Liver (tissue), 3 donors: ENCODE data around the gene LHFPL2.
"Not testable (repeated sequence)": the region's sequence is repeated elsewhere in the genome, so short reads cannot be mapped to it uniquely, and the experiment has no call there.

ENCODE experiments used
- EGR1 ChIP-seq, 2 donors: IDR thresholded peaks; 2 replicates each; pipeline ENCODE4 v1.6.1; 2016 to 2018; ENCODE audit warnings: antibody characterized with exemption in 2 of 2, low read depth in 2 of 2
- RXRA ChIP-seq, 2 donors: IDR thresholded peaks; 2 replicates each; pipeline ENCODE4 v1.6.1; 2017 to 2018; ENCODE audit warnings: antibody characterized with exemption in 2 of 2, mild to moderate bottlenecking in 1 of 2
- TAF1 ChIP-seq: conservative IDR thresholded peaks from 2 replicates; pipeline ENCODE4 v1.6.1; 2016; ENCODE audit warnings: antibody characterized with exemption, mild to moderate bottlenecking
- YY1 ChIP-seq: IDR thresholded peaks from 2 replicates; pipeline ENCODE4 v1.6.1; 2016; ENCODE audit warnings: antibody characterized with exemption, mild to moderate bottlenecking
- TF ChIP-seq, protein P1 (sequence below): fragments of 150-350 bp; IDR thresholded peaks from 2 replicates; pipeline ENCODE4 v1.5.1; 2017; ENCODE audit warnings: improper control_type of control experiment, low read depth, low read length; ENCODE audit not compliant: missing input control
- donor health status: healthy.
- donor health status: healthy.

DNA sequence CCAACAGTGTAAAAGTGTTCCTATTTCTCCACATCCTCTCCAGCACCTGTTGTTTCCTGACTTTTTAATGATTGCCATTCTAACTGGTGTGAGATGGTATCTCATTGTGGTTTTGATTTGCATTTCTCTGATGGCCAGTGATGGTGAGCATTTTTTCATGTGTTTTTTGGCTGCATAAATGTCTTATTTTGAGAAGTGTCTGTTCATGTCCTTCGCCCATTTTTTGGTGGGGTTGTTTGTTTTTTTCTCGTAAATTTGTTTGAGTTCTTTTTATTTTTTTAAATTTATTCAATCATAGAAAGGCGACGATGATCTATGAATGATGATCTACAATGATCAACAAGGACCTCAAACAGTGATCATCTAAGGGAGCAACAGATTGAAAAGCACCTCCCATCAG lies 28.5 kb downstream of the LHFPL2 start:
- TF ChIP-seq, protein P1, sequence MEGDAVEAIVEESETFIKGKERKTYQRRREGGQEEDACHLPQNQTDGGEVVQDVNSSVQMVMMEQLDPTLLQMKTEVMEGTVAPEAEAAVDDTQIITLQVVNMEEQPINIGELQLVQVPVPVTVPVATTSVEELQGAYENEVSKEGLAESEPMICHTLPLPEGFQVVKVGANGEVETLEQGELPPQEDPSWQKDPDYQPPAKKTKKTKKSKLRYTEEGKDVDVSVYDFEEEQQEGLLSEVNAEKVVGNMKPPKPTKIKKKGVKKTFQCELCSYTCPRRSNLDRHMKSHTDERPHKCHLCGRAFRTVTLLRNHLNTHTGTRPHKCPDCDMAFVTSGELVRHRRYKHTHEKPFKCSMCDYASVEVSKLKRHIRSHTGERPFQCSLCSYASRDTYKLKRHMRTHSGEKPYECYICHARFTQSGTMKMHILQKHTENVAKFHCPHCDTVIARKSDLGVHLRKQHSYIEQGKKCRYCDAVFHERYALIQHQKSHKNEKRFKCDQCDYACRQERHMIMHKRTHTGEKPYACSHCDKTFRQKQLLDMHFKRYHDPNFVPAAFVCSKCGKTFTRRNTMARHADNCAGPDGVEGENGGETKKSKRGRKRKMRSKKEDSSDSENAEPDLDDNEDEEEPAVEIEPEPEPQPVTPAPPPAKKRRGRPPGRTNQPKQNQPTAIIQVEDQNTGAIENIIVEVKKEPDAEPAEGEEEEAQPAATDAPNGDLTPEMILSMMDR, result not testable (repeated sequence)
- not testable (repeated sequence) for TF ChIP-seq TAF1; EGR1 (IDR thresholded peaks at IDR 0.05; ENCODE audit: low read depth in 2 of 2); YY1; RXRA (IDR thresholded peaks at IDR 0.05)
